ENCODE data around the gene ZFP42.

DNA sequence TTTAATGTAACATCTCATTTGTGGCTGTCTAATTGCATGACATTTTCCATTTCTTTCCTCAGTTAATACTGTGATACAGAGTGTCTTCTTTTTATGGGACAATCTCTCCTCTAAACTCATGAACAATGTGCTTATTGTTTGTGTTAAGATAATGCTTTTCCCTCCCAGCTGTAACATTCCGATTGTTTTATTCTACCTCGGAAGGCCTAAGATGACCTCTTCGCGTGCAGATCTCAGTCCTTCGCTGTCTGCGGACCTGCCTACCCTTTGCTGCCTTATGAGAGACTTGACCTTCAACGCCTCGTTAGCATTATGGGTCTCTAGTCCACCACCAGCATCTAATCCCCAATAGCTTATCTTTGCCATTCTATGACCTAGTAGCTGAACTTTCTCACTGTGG lies 29.8 kb upstream of the ZFP42 start:
- TF ChIP-seq POLR2A (IDR thresholded peaks at IDR 0.05) = no peak
- TF ChIP-seq, protein P1, sequence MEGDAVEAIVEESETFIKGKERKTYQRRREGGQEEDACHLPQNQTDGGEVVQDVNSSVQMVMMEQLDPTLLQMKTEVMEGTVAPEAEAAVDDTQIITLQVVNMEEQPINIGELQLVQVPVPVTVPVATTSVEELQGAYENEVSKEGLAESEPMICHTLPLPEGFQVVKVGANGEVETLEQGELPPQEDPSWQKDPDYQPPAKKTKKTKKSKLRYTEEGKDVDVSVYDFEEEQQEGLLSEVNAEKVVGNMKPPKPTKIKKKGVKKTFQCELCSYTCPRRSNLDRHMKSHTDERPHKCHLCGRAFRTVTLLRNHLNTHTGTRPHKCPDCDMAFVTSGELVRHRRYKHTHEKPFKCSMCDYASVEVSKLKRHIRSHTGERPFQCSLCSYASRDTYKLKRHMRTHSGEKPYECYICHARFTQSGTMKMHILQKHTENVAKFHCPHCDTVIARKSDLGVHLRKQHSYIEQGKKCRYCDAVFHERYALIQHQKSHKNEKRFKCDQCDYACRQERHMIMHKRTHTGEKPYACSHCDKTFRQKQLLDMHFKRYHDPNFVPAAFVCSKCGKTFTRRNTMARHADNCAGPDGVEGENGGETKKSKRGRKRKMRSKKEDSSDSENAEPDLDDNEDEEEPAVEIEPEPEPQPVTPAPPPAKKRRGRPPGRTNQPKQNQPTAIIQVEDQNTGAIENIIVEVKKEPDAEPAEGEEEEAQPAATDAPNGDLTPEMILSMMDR (IDR thresholded peaks at IDR 0.05) = no peak
